Immature natural killer cell (primary cell): ENCODE results near the gene GDI1. TPM values are rescaled to one million over a fixed set of nuclear protein-coding genes. Genes with fewer than 3 reads are reported as not detected.
A peak's percentile ranks its signal among the peaks of the same experiment; 100 is the strongest.

Source experiments
- DNase-seq, 3 donors: peaks; one replicate each; pipeline ENCODE4 v3.0.0; 2022; ENCODE audit warnings: mixed read lengths in 1 of 3
- H3K27ac Mint-ChIP-seq, 6 donors: one replicate each; pipeline ENCODE4 v1.8.0; 2020; ENCODE audit warnings: mixed read lengths in 6 of 6, mild to moderate bottlenecking in 5 of 6, inconsistent platforms in 4 of 6, moderate library complexity in 3 of 6
- H3K27me3 Mint-ChIP-seq, 3 donors: one replicate each; pipeline ENCODE4 v1.8.0; 2020 to 2021; ENCODE audit warnings: low read depth in 3 of 3, mild to moderate bottlenecking in 3 of 3, mixed read lengths in 3 of 3, moderate library complexity in 3 of 3, inconsistent platforms in 1 of 3
- H3K36me3 Mint-ChIP-seq, 3 donors: one replicate each; pipeline ENCODE4 v1.8.0; 2020; ENCODE audit warnings: mixed read lengths in 3 of 3, inconsistent platforms in 2 of 3, mild to moderate bottlenecking in 2 of 3
- H3K4me1 Mint-ChIP-seq, 2 donors: one replicate each; pipeline ENCODE4 v1.8.0; 2020; ENCODE audit warnings: inconsistent platforms in 2 of 2, mild to moderate bottlenecking in 2 of 2, mixed read lengths in 2 of 2, moderate library complexity in 1 of 2
- H3K4me3 Mint-ChIP-seq, 5 donors: one replicate each; pipeline ENCODE4 v1.8.0; 2020; ENCODE audit warnings: mild to moderate bottlenecking in 5 of 5, mixed read lengths in 5 of 5, inconsistent platforms in 3 of 5, moderate library complexity in 3 of 5
- H3K9me3 Mint-ChIP-seq, 6 donors: one replicate each; pipeline ENCODE4 v1.8.0; 2020; ENCODE audit warnings: mild to moderate bottlenecking in 6 of 6, mixed read lengths in 6 of 6, inconsistent platforms in 4 of 6, moderate library complexity in 3 of 6
- polyA plus RNA-seq, 3 donors: library from polyadenylated mRNA; unstranded; fragments of 300-500 nt; fragmentation: Illumina TruSeq; gene quantifications; one replicate each; pipeline ENCODE4 v1.2.3, GENCODE V29; 2021

The GDI1 gene
- polyA plus RNA-seq, 3 donors from 2014 or later, result 20.9 to 37.8 (median 29.2) TPM

GRCh38 chrX:154446430-154446829 lies 9.5 kb downstream of the GDI1 start:
- H3K4me3 Mint-ChIP-seq, result no peak overlapping the region
- H3K27me3 Mint-ChIP-seq, result peaks cover 0 to 3% (median 1%) of the 10 kb centered on the region in 3 donors
- no peak for DNase-seq
- no peaks in the 10 kb centered on the region for H3K36me3 Mint-ChIP-seq
- H3K9me3 Mint-ChIP-seq, result no peaks in the 10 kb centered on the region
- peak overlapping the region in 3 of 6 donors; percentile 13 to 44 (median 43) for H3K27ac Mint-ChIP-seq
- peaks cover 0 to 9% of the 10 kb centered on the region in 2 donors for H3K4me1 Mint-ChIP-seq

GRCh38 chrX:154448484-154448883 lies 11.5 kb downstream of the GDI1 start:
- Mint-ChIP-seq H3K4me1 (peaks cover 0 to 6% of the 10 kb centered on the region in 2 donors), H3K36me3 (no peaks in the 10 kb centered on the region), H3K4me3 (no peak overlapping the region), H3K9me3 (no peaks in the 10 kb centered on the region), H3K27me3 (peaks cover 0 to 3% (median 1%) of the 10 kb centered on the region in 3 donors), H3K27ac (no peak overlapping the region)
- no peak for DNase-seq

GRCh38 chrX:154449618-154450017 lies 12.7 kb downstream of the GDI1 start:
- Mint-ChIP-seq H3K9me3 (no peaks in the 10 kb centered on the region), H3K4me3 (no peak overlapping the region), H3K27me3 (peaks cover 0 to 3% (median 1%) of the 10 kb centered on the region in 3 donors), H3K36me3 (no peaks in the 10 kb centered on the region), H3K27ac (no peak overlapping the region), H3K4me1 (peaks cover 0 to 4% of the 10 kb centered on the region in 2 donors)
- DNase-seq, result no peak

GRCh38 chrX:154450312-154450711 lies 13.4 kb downstream of the GDI1 start:
- Mint-ChIP-seq H3K27me3 (peaks cover 0 to 3% (median 1%) of the 10 kb centered on the region in 3 donors), H3K4me1 (no peaks in the 10 kb centered on the region), H3K36me3 (no peaks in the 10 kb centered on the region), H3K4me3 (no peak overlapping the region), H3K27ac (no peak overlapping the region), H3K9me3 (no peaks in the 10 kb centered on the region)
- no peak for DNase-seq

- Mint-ChIP-seq H3K36me3 (no peaks in the 10 kb centered on the region), H3K27ac (peak overlapping the region in 1 of 6 donors; percentile 44), H3K9me3 (no peaks in the 10 kb centered on the region), H3K4me3 (no peak overlapping the region), H3K4me1 (peaks cover 3 to 6% of the 10 kb centered on the region in 2 donors), H3K27me3 (peaks cover 1 to 5% (median 4%) of the 10 kb centered on the region in 3 donors)
- DNase-seq, result no peak
Observed at GRCh38 chrX:154452823-154453222, 15.9 kb downstream of the GDI1 start.

GRCh38 chrX:154457491-154458115 lies 20.6 kb downstream of the GDI1 start:
- Mint-ChIP-seq H3K27me3 (peaks cover 2 to 5% (median 4%) of the 10 kb centered on the region in 3 donors), H3K27ac (peak overlapping the region; percentile 85 to 95 (median 92)), H3K4me3 (peak overlapping the region; percentile 85 to 93 (median 91)), H3K4me1 (peaks cover 6 to 11% of the 10 kb centered on the region in 2 donors), H3K36me3 (no peaks in the 10 kb centered on the region), H3K9me3 (no peaks in the 10 kb centered on the region)
- DNase-seq, result peak; percentile 61 to 73 (median 72)

GRCh38 chrX:154458116-154458953 lies 21.4 kb downstream of the GDI1 start, which contains the start of gene PLXNA3:
PLXNA3 (plus strand) TSS chrX:154458281; CDS start chrX:154460184, 1,903 bp downstream.
- DNase-seq, result peak; percentile 69 to 77 (median 75)
- peak within 1 kb of the TSS; percentile 85 to 93 (median 91) for H3K4me3 Mint-ChIP-seq
- H3K9me3 Mint-ChIP-seq, result no peaks in the 10 kb centered on the region
- peak within 1 kb of the TSS; percentile 85 to 95 (median 92) for H3K27ac Mint-ChIP-seq
- H3K36me3 Mint-ChIP-seq, result no peaks in the 10 kb centered on the region
- peaks cover 6 to 11% of the 10 kb centered on the region in 2 donors for H3K4me1 Mint-ChIP-seq
- H3K27me3 Mint-ChIP-seq, result peaks cover 2 to 5% (median 4%) of the 10 kb centered on the region in 3 donors

GRCh38 chrX:154458954-154459778 lies 22.2 kb downstream of the GDI1 start:
- peaks cover 6 to 11% of the 10 kb centered on the region in 2 donors for H3K4me1 Mint-ChIP-seq
- no peaks in the 10 kb centered on the region for H3K36me3 Mint-ChIP-seq
- H3K27ac Mint-ChIP-seq, result peak overlapping the region in 5 of 6 donors; percentile 34 to 71 (median 67)
- H3K4me3 Mint-ChIP-seq, result peak overlapping the region; percentile 65 to 79 (median 75)
- peaks cover 2 to 5% (median 4%) of the 10 kb centered on the region in 3 donors for H3K27me3 Mint-ChIP-seq
- DNase-seq, result peak in 1 of 3 donors; percentile 19
- no peaks in the 10 kb centered on the region for H3K9me3 Mint-ChIP-seq

GRCh38 chrX:154459832-154460231 lies 22.9 kb downstream of the GDI1 start:
- peaks cover 2 to 7% (median 4%) of the 10 kb centered on the region in 3 donors for H3K27me3 Mint-ChIP-seq
- peaks cover 6 to 11% of the 10 kb centered on the region in 2 donors for H3K4me1 Mint-ChIP-seq
- no peaks in the 10 kb centered on the region for H3K36me3 Mint-ChIP-seq
- H3K27ac Mint-ChIP-seq, result no peak overlapping the region
- peak overlapping the region in 2 of 5 donors; percentile 14 to 42 for H3K4me3 Mint-ChIP-seq
- H3K9me3 Mint-ChIP-seq, result no peaks in the 10 kb centered on the region
- no peak for DNase-seq

- Mint-ChIP-seq H3K27me3 (peaks cover 2 to 7% (median 4%) of the 10 kb centered on the region in 3 donors), H3K27ac (no peak overlapping the region), H3K4me3 (peak overlapping the region in 1 of 5 donors; percentile 42), H3K4me1 (peaks cover 6 to 11% of the 10 kb centered on the region in 2 donors), H3K9me3 (no peaks in the 10 kb centered on the region), H3K36me3 (no peaks in the 10 kb centered on the region)
- no peak for DNase-seq
Observed at GRCh38 chrX:154460326-154460725, 23.4 kb downstream of the GDI1 start.

GRCh38 chrX:154462396-154462795 lies 25.4 kb downstream of the GDI1 start:
- no peaks in the 10 kb centered on the region for H3K36me3 Mint-ChIP-seq
- peaks cover 2 to 4% (median 3%) of the 10 kb centered on the region in 3 donors for H3K27me3 Mint-ChIP-seq
- no peaks in the 10 kb centered on the region for H3K9me3 Mint-ChIP-seq
- H3K4me3 Mint-ChIP-seq, result no peak overlapping the region
- H3K27ac Mint-ChIP-seq, result no peak overlapping the region
- H3K4me1 Mint-ChIP-seq, result peaks cover 2 to 9% of the 10 kb centered on the region in 2 donors
- no peak for DNase-seq

GRCh38 chrX:154463611-154464220 lies 26.8 kb downstream of the GDI1 start:
- no peak for DNase-seq
- H3K4me1 Mint-ChIP-seq, result peaks cover 0 to 7% of the 10 kb centered on the region in 2 donors
- no peak overlapping the region for H3K4me3 Mint-ChIP-seq
- H3K9me3 Mint-ChIP-seq, result peaks cover 0 to under 1% (median 0%) of the 10 kb centered on the region in 6 donors
- H3K27ac Mint-ChIP-seq, result no peak overlapping the region
- H3K36me3 Mint-ChIP-seq, result no peaks in the 10 kb centered on the region
- H3K27me3 Mint-ChIP-seq, result peaks cover 2% of the 10 kb centered on the region in 3 donors

- Mint-ChIP-seq H3K27ac (no peak overlapping the region), H3K4me3 (no peak overlapping the region), H3K36me3 (no peaks in the 10 kb centered on the region), H3K9me3 (peaks cover 0 to 3% (median 0%) of the 10 kb centered on the region in 6 donors), H3K4me1 (no peaks in the 10 kb centered on the region), H3K27me3 (peaks cover 2% of the 10 kb centered on the region in 3 donors)
- DNase-seq, result no peak
Observed at GRCh38 chrX:154464806-154465365, 27.9 kb downstream of the GDI1 start.
